Measurements from ENCODE around the gene TCF25.

The TCF25 gene

GRCh38 chr16:89897204-89897603 is 23.8 kb downstream of the TCF25 start:
- H3K36me3 ChIP-seq (ENCODE audit: control insufficient read depth in 2 of 2, insufficient read depth in 2 of 2, low read length in 2 of 2) = peaks cover 48 to 57% of the 10 kb centered on the region in 2 donors
- H3K4me3 ChIP-seq (ENCODE audit: low read length in 2 of 2) = no peak overlapping the region
- H3K27me3 ChIP-seq (ENCODE audit: control insufficient read depth in 1 of 2, insufficient read depth in 2 of 2, low read length in 2 of 2) = no peaks in the 10 kb centered on the region
- no peak overlapping the region for H3K27ac ChIP-seq (ENCODE audit: low read length)
- H3K9ac ChIP-seq (ENCODE audit: low read length in 2 of 2) = no peak overlapping the region
- no peaks in the 10 kb centered on the region for H3K9me3 ChIP-seq (ENCODE audit: control insufficient read depth in 2 of 2, low read length in 2 of 2)
- no peaks in the 10 kb centered on the region for H3K4me1 ChIP-seq (ENCODE audit: control insufficient read depth, insufficient read depth, low read length)

- Histone ChIP-seq H3K4me1 (ENCODE audit: control insufficient read depth, insufficient read depth, low read length) (no peaks in the 10 kb centered on the region), H3K4me3 (ENCODE audit: low read length in 2 of 2) (no peak overlapping the region), H3K27ac (ENCODE audit: low read length) (no peak overlapping the region), H3K9me3 (ENCODE audit: control insufficient read depth in 2 of 2, low read length in 2 of 2) (no peaks in the 10 kb centered on the region), H3K9ac (ENCODE audit: low read length in 2 of 2) (no peak overlapping the region), H3K36me3 (ENCODE audit: control insufficient read depth in 2 of 2, insufficient read depth in 2 of 2, low read length in 2 of 2) (peaks cover 42 to 49% of the 10 kb centered on the region in 2 donors), H3K27me3 (ENCODE audit: control insufficient read depth in 1 of 2, insufficient read depth in 2 of 2, low read length in 2 of 2) (no peaks in the 10 kb centered on the region)
Measured at GRCh38 chr16:89898201-89898967, 25.0 kb downstream of the TCF25 start.

GRCh38 chr16:89899879-89900481 is 26.6 kb downstream of the TCF25 start:
- no peaks in the 10 kb centered on the region for H3K4me1 ChIP-seq (ENCODE audit: control insufficient read depth, insufficient read depth, low read length)
- no peaks in the 10 kb centered on the region for H3K27me3 ChIP-seq (ENCODE audit: control insufficient read depth in 1 of 2, insufficient read depth in 2 of 2, low read length in 2 of 2)
- no peak overlapping the region for H3K27ac ChIP-seq (ENCODE audit: low read length)
- peaks cover 46 to 52% of the 10 kb centered on the region in 2 donors for H3K36me3 ChIP-seq (ENCODE audit: control insufficient read depth in 2 of 2, insufficient read depth in 2 of 2, low read length in 2 of 2)
- no peaks in the 10 kb centered on the region for H3K9me3 ChIP-seq (ENCODE audit: control insufficient read depth in 2 of 2, low read length in 2 of 2)
- H3K9ac ChIP-seq (ENCODE audit: low read length in 2 of 2) = no peak overlapping the region
- H3K4me3 ChIP-seq (ENCODE audit: low read length in 2 of 2) = no peak overlapping the region

GRCh38 chr16:89900885-89901284 is 27.5 kb downstream of the TCF25 start:
- Histone ChIP-seq H3K27ac (ENCODE audit: low read length) (no peak overlapping the region), H3K4me1 (ENCODE audit: control insufficient read depth, insufficient read depth, low read length) (no peaks in the 10 kb centered on the region), H3K4me3 (ENCODE audit: low read length in 2 of 2) (no peak overlapping the region), H3K9me3 (ENCODE audit: control insufficient read depth in 2 of 2, low read length in 2 of 2) (no peaks in the 10 kb centered on the region), H3K36me3 (ENCODE audit: control insufficient read depth in 2 of 2, insufficient read depth in 2 of 2, low read length in 2 of 2) (peaks cover 48 to 50% of the 10 kb centered on the region in 2 donors), H3K27me3 (ENCODE audit: control insufficient read depth in 1 of 2, insufficient read depth in 2 of 2, low read length in 2 of 2) (no peaks in the 10 kb centered on the region), H3K9ac (ENCODE audit: low read length in 2 of 2) (no peak overlapping the region)

- H3K27me3 ChIP-seq (ENCODE audit: control insufficient read depth in 1 of 2, insufficient read depth in 2 of 2, low read length in 2 of 2) = no peaks in the 10 kb centered on the region
- H3K27ac ChIP-seq (ENCODE audit: low read length) = no peak overlapping the region
- no peaks in the 10 kb centered on the region for H3K4me1 ChIP-seq (ENCODE audit: control insufficient read depth, insufficient read depth, low read length)
- no peak overlapping the region for H3K9ac ChIP-seq (ENCODE audit: low read length in 2 of 2)
- H3K4me3 ChIP-seq (ENCODE audit: low read length in 2 of 2) = no peak overlapping the region
- no peaks in the 10 kb centered on the region for H3K9me3 ChIP-seq (ENCODE audit: control insufficient read depth in 2 of 2, low read length in 2 of 2)
- peaks cover 48 to 51% of the 10 kb centered on the region in 2 donors for H3K36me3 ChIP-seq (ENCODE audit: control insufficient read depth in 2 of 2, insufficient read depth in 2 of 2, low read length in 2 of 2)
Measured at GRCh38 chr16:89902980-89903379, 29.6 kb downstream of the TCF25 start.

- no peak overlapping the region for H3K27ac ChIP-seq (ENCODE audit: low read length)
- no peaks in the 10 kb centered on the region for H3K4me1 ChIP-seq (ENCODE audit: control insufficient read depth, insufficient read depth, low read length)
- H3K4me3 ChIP-seq (ENCODE audit: low read length in 2 of 2) = no peak overlapping the region
- H3K36me3 ChIP-seq (ENCODE audit: control insufficient read depth in 2 of 2, insufficient read depth in 2 of 2, low read length in 2 of 2) = peaks cover 40 to 44% of the 10 kb centered on the region in 2 donors
- H3K9ac ChIP-seq (ENCODE audit: low read length in 2 of 2) = no peak overlapping the region
- no peaks in the 10 kb centered on the region for H3K9me3 ChIP-seq (ENCODE audit: control insufficient read depth in 2 of 2, low read length in 2 of 2)
- H3K27me3 ChIP-seq (ENCODE audit: control insufficient read depth in 1 of 2, insufficient read depth in 2 of 2, low read length in 2 of 2) = no peaks in the 10 kb centered on the region
Measured at GRCh38 chr16:89903908-89904515, 30.6 kb downstream of the TCF25 start.

GRCh38 chr16:89904606-89905510 is 31.5 kb downstream of the TCF25 start:
- Histone ChIP-seq H3K27me3 (ENCODE audit: control insufficient read depth in 1 of 2, insufficient read depth in 2 of 2, low read length in 2 of 2) (no peaks in the 10 kb centered on the region), H3K4me1 (ENCODE audit: control insufficient read depth, insufficient read depth, low read length) (peaks cover under 1% of the 10 kb centered on the region), H3K9ac (ENCODE audit: low read length in 2 of 2) (no peak overlapping the region), H3K4me3 (ENCODE audit: low read length in 2 of 2) (no peak overlapping the region), H3K36me3 (ENCODE audit: control insufficient read depth in 2 of 2, insufficient read depth in 2 of 2, low read length in 2 of 2) (peaks cover 38% of the 10 kb centered on the region in 2 donors), H3K27ac (ENCODE audit: low read length) (no peak overlapping the region), H3K9me3 (ENCODE audit: control insufficient read depth in 2 of 2, low read length in 2 of 2) (no peaks in the 10 kb centered on the region)

GRCh38 chr16:89905511-89906139 is 32.2 kb downstream of the TCF25 start:
- no peaks in the 10 kb centered on the region for H3K9me3 ChIP-seq (ENCODE audit: control insufficient read depth in 2 of 2, low read length in 2 of 2)
- H3K9ac ChIP-seq (ENCODE audit: low read length in 2 of 2) = no peak overlapping the region
- H3K36me3 ChIP-seq (ENCODE audit: control insufficient read depth in 2 of 2, insufficient read depth in 2 of 2, low read length in 2 of 2) = peaks cover 31 to 35% of the 10 kb centered on the region in 2 donors
- peaks cover 2% of the 10 kb centered on the region for H3K4me1 ChIP-seq (ENCODE audit: control insufficient read depth, insufficient read depth, low read length)
- H3K27ac ChIP-seq (ENCODE audit: low read length) = no peak overlapping the region
- no peaks in the 10 kb centered on the region for H3K27me3 ChIP-seq (ENCODE audit: control insufficient read depth in 1 of 2, insufficient read depth in 2 of 2, low read length in 2 of 2)
- H3K4me3 ChIP-seq (ENCODE audit: low read length in 2 of 2) = no peak overlapping the region

- Histone ChIP-seq H3K4me3 (ENCODE audit: low read length in 2 of 2) (no peak overlapping the region), H3K9ac (ENCODE audit: low read length in 2 of 2) (no peak overlapping the region), H3K27ac (ENCODE audit: low read length) (no peak overlapping the region), H3K27me3 (ENCODE audit: control insufficient read depth in 1 of 2, insufficient read depth in 2 of 2, low read length in 2 of 2) (no peaks in the 10 kb centered on the region), H3K4me1 (ENCODE audit: control insufficient read depth, insufficient read depth, low read length) (peaks cover 2% of the 10 kb centered on the region), H3K9me3 (ENCODE audit: control insufficient read depth in 2 of 2, low read length in 2 of 2) (no peaks in the 10 kb centered on the region), H3K36me3 (ENCODE audit: control insufficient read depth in 2 of 2, insufficient read depth in 2 of 2, low read length in 2 of 2) (peaks cover 32 to 35% of the 10 kb centered on the region in 2 donors)
Measured at GRCh38 chr16:89906140-89907025, 33.0 kb downstream of the TCF25 start.
